UCSD-AML1 (cell line): Measurements from ENCODE around the gene RUNDC3A.

Experiments
- DNase-seq: peaks from one replicate; lab custom pipeline; 2025; ENCODE audit not compliant: unreplicated experiment; lab: John Stamatoyannopoulos, UW

Gene RUNDC3A

GRCh38 chr17:44283344-44284023, 24.9 kb upstream of the RUNDC3A start:
- no peak for DNase-seq

GRCh38 chr17:44284024-44284400, 24.4 kb upstream of the RUNDC3A start:
- DNase-seq = no peak

GRCh38 chr17:44287651-44288050, 20.8 kb upstream of the RUNDC3A start:
- DNase-seq = no peak

GRCh38 chr17:44293509-44294226, 14.7 kb upstream of the RUNDC3A start:
- DNase-seq = no peak

- no peak for DNase-seq
Measured at GRCh38 chr17:44297975-44298374, 10.4 kb upstream of the RUNDC3A start.

- DNase-seq = no peak
Measured at GRCh38 chr17:44304651-44305050, 3.8 kb upstream of the RUNDC3A start.

- DNase-seq = no peak
Measured at GRCh38 chr17:44307387-44308186, 814 bp upstream of the RUNDC3A start.

GRCh38 chr17:44308865-44309264, 464 bp downstream of the RUNDC3A start:
- DNase-seq = no peak

- no peak for DNase-seq
Measured at GRCh38 chr17:44309472-44309871, 1.1 kb downstream of the RUNDC3A start.

GRCh38 chr17:44310188-44310587, 1.8 kb downstream of the RUNDC3A start:
- DNase-seq = no peak

GRCh38 chr17:44310609-44311376, 2.4 kb downstream of the RUNDC3A start:
- no peak for DNase-seq

GRCh38 chr17:44311562-44312181, 3.3 kb downstream of the RUNDC3A start:
- DNase-seq = no peak

- no peak for DNase-seq
Measured at GRCh38 chr17:44312396-44313104, 4.1 kb downstream of the RUNDC3A start.

GRCh38 chr17:44314031-44314430, 5.6 kb downstream of the RUNDC3A start:
- DNase-seq = no peak

GRCh38 chr17:44314524-44314868, 6.1 kb downstream of the RUNDC3A start:
- no peak for DNase-seq

GRCh38 chr17:44314869-44315661, 6.7 kb downstream of the RUNDC3A start:
- DNase-seq = no peak

- DNase-seq = no peak
Measured at GRCh38 chr17:44315760-44316731, 7.6 kb downstream of the RUNDC3A start.

- DNase-seq = no peak
Measured at GRCh38 chr17:44317545-44317944, 9.1 kb downstream of the RUNDC3A start.
